Trophoblast cell (in vitro differentiated cells and primary cell): ENCODE measurements around the gene IER3.

Experiments used
- DNase-seq, 2 donors: peaks; one replicate each; pipeline ENCODE4 v3.0.0-alpha.2; 2016
- H2AFZ ChIP-seq: 2 replicates; pipeline ENCODE4 v1.6.1; 2013; ENCODE audit warnings: low read length, moderate library complexity, mild to moderate bottlenecking; ENCODE audit not compliant: insufficient read depth, poor library complexity
- H2AK5ac ChIP-seq: 2 replicates; pipeline ENCODE4 v1.6.1; 2013; ENCODE audit warnings: mild to moderate bottlenecking, low read length
- H2BK120ac ChIP-seq: 2 replicates; pipeline ENCODE4 v1.6.1; 2013; ENCODE audit warnings: low read length, mild to moderate bottlenecking, moderate library complexity; ENCODE audit not compliant: insufficient read depth, poor library complexity
- H2BK12ac ChIP-seq: 2 replicates; pipeline ENCODE4 v1.6.1; 2013; ENCODE audit warnings: mild to moderate bottlenecking, low read length, moderate library complexity
- H2BK5ac ChIP-seq: 2 replicates; pipeline ENCODE4 v1.6.1; 2013; ENCODE audit warnings: low read length, low read depth, moderate library complexity, mild to moderate bottlenecking; ENCODE audit not compliant: poor library complexity
- H3K14ac ChIP-seq: 2 replicates; pipeline ENCODE4 v1.6.1; 2013; ENCODE audit warnings: mild to moderate bottlenecking, low read length
- H3K18ac ChIP-seq: 2 replicates; pipeline ENCODE4 v1.6.1; 2013; ENCODE audit warnings: mild to moderate bottlenecking, low read length
- H3K23ac ChIP-seq: 2 replicates; pipeline ENCODE4 v1.6.1; 2013; ENCODE audit warnings: low read length
- H3K27ac ChIP-seq: 2 replicates; pipeline ENCODE4 v1.5.1; 2013; ENCODE audit warnings: low read depth, mild to moderate bottlenecking, inconsistent platforms, low read length, moderate library complexity
- H3K27me3 ChIP-seq: 2 replicates; pipeline ENCODE4 v1.6.1; 2013; ENCODE audit warnings: inconsistent platforms, mild to moderate bottlenecking, low read length, moderate library complexity; ENCODE audit not compliant: insufficient read depth
- H3K36me3 ChIP-seq, 2 experiments: 1 replicate in 1 of 2; 2 replicates in 1 of 2; pipeline ENCODE4 v1.6.1; 2013; ENCODE audit warnings: low read length in 2 of 2, mild to moderate bottlenecking in 2 of 2, moderate library complexity in 1 of 2; ENCODE audit not compliant: insufficient read depth in 2 of 2, control insufficient read depth in 1 of 2
- H3K4ac ChIP-seq: 2 replicates; pipeline ENCODE4 v1.6.1; 2013; ENCODE audit warnings: low read depth, mild to moderate bottlenecking, low read length, moderate library complexity
- H3K4me1 ChIP-seq, 2 experiments: 1 replicate in 1 of 2; 2 replicates in 1 of 2; pipeline ENCODE4 v1.6.1; 2013; ENCODE audit warnings: low read length in 2 of 2, mild to moderate bottlenecking in 2 of 2, moderate library complexity in 1 of 2; ENCODE audit not compliant: insufficient read depth in 2 of 2, control insufficient read depth in 1 of 2
- H3K4me2 ChIP-seq: 2 replicates; pipeline ENCODE4 v1.6.1; 2013; ENCODE audit warnings: inconsistent platforms, mild to moderate bottlenecking, low read length, moderate library complexity
- H3K4me3 ChIP-seq: 2 replicates; pipeline ENCODE4 v1.5.1; 2013; ENCODE audit warnings: mild to moderate bottlenecking, low read depth, low read length, inconsistent platforms
- H3K79me1 ChIP-seq: one replicate; pipeline ENCODE4 v1.6.1; 2013; ENCODE audit warnings: low read length
- H3K79me2 ChIP-seq: 2 replicates; pipeline ENCODE4 v1.6.1; 2013; ENCODE audit warnings: low read length, mild to moderate bottlenecking; ENCODE audit not compliant: control insufficient read depth, insufficient read depth, poor library complexity
- H3K9ac ChIP-seq: 2 replicates; pipeline ENCODE4 v1.6.1; 2013; ENCODE audit warnings: mild to moderate bottlenecking, low read length
- H3K9me3 ChIP-seq: 2 replicates; pipeline ENCODE4 v1.6.1; 2013; ENCODE audit warnings: low read depth, mild to moderate bottlenecking, control low read depth, inconsistent platforms, low read length; ENCODE audit not compliant: insufficient read depth
- H4K12ac ChIP-seq: 2 replicates; pipeline ENCODE4 v1.6.1; 2013; ENCODE audit warnings: low read depth, mild to moderate bottlenecking, low read length, moderate library complexity
- H4K8ac ChIP-seq: 2 replicates; pipeline ENCODE4 v1.6.1; 2013; ENCODE audit warnings: low read depth, mild to moderate bottlenecking, low read length, moderate library complexity
- H4K91ac ChIP-seq: one replicate; pipeline ENCODE4 v1.6.1; 2013; ENCODE audit warnings: low read depth, mild to moderate bottlenecking, low read length, moderate library complexity
- WGBS: extraction: QIAGEN DNeasy Blood & Tissue Kit; methylation state at CpG from one replicate; pipeline ENCODE4 v1.1.7; 2013; ENCODE audit warnings: missing lambda C conversion rate; ENCODE audit not compliant: insufficient read length, insufficient coverage; ENCODE audit errors: extremely low coverage; 5-methylcytosine and 5-hydroxymethylcytosine counted together

The IER3 gene

GRCh38 chr6:30721198-30722024 lies 22.9 kb downstream of the IER3 start:
- no peak overlapping the region for H3K23ac ChIP-seq
- H4K91ac ChIP-seq: peak overlapping the region; percentile 96
- peaks cover 4% of the 10 kb centered on the region for H3K9me3 ChIP-seq
- H2BK12ac ChIP-seq: no peak overlapping the region
- peaks cover 26% of the 10 kb centered on the region for H3K79me1 ChIP-seq
- peak overlapping the region; percentile 95 for H4K8ac ChIP-seq
- peak; percentile 90 to 97 for DNase-seq
- peak overlapping the region; percentile 99 for H2AK5ac ChIP-seq
- H4K12ac ChIP-seq: peak overlapping the region; percentile 93
- peak overlapping the region; percentile 100 for H3K4ac ChIP-seq
- peak overlapping the region; percentile 63 for H2AFZ ChIP-seq
- peak overlapping the region; percentile 90 for H3K4me3 ChIP-seq
- peak overlapping the region; percentile 96 for H3K9ac ChIP-seq
- peak overlapping the region; percentile 84 for H2BK120ac ChIP-seq
- H3K36me3 ChIP-seq: peaks cover 28 to 39% of the 10 kb centered on the region in 2 experiments
- H3K14ac ChIP-seq: peak overlapping the region; percentile 97
- H3K79me2 ChIP-seq: peaks cover 20% of the 10 kb centered on the region
- H3K4me2 ChIP-seq: peak overlapping the region; percentile 60
- peaks cover 3 to 5% of the 10 kb centered on the region in 2 experiments for H3K4me1 ChIP-seq
- H3K27ac ChIP-seq: peak overlapping the region; percentile 96
- H2BK5ac ChIP-seq: peak overlapping the region; percentile 95
- no CpG with 5 or more reads among the region's 71 CpGs for WGBS
- H3K27me3 ChIP-seq: no peaks in the 10 kb centered on the region
- H3K18ac ChIP-seq: peak overlapping the region; percentile 96

- H2BK120ac ChIP-seq: peak overlapping the region; percentile 61
- peak; percentile 26 to 54 for DNase-seq
- H3K9me3 ChIP-seq: peaks cover 4% of the 10 kb centered on the region
- WGBS: no CpG with 5 or more reads among the region's 29 CpGs
- peaks cover 5 to 6% of the 10 kb centered on the region in 2 experiments for H3K4me1 ChIP-seq
- H2AFZ ChIP-seq: no peak overlapping the region
- peak overlapping the region; percentile 71 for H2AK5ac ChIP-seq
- no peak overlapping the region for H3K23ac ChIP-seq
- H4K91ac ChIP-seq: peak overlapping the region; percentile 66
- H3K79me2 ChIP-seq: peaks cover 20% of the 10 kb centered on the region
- peak overlapping the region; percentile 96 for H2BK5ac ChIP-seq
- peak overlapping the region; percentile 89 for H4K12ac ChIP-seq
- H3K4ac ChIP-seq: peak overlapping the region; percentile 90
- H3K36me3 ChIP-seq: peaks cover 28 to 38% of the 10 kb centered on the region in 2 experiments
- peak overlapping the region; percentile 52 for H3K4me2 ChIP-seq
- peak overlapping the region; percentile 96 for H3K9ac ChIP-seq
- peak overlapping the region; percentile 91 for H3K27ac ChIP-seq
- H3K14ac ChIP-seq: peak overlapping the region; percentile 74
- peak overlapping the region; percentile 84 for H3K4me3 ChIP-seq
- H2BK12ac ChIP-seq: no peak overlapping the region
- no peaks in the 10 kb centered on the region for H3K27me3 ChIP-seq
- H4K8ac ChIP-seq: peak overlapping the region; percentile 79
- peaks cover 27% of the 10 kb centered on the region for H3K79me1 ChIP-seq
- H3K18ac ChIP-seq: peak overlapping the region; percentile 67
Observed at GRCh38 chr6:30720738-30721197, 23.6 kb downstream of the IER3 start.

GRCh38 chr6:30719791-30720737 lies 24.3 kb downstream of the IER3 start, which contains the start of gene TUBB:
Gene TUBB, plus strand, starts transcription at chr6:30720352. Its CDS starts 155 bp downstream, at chr6:30720507.
- H4K91ac ChIP-seq: peak within 1 kb of the TSS; percentile 90
- peaks cover 20% of the 10 kb centered on the region for H3K79me2 ChIP-seq
- peaks cover 27% of the 10 kb centered on the region for H3K79me1 ChIP-seq
- peaks cover 4% of the 10 kb centered on the region for H3K9me3 ChIP-seq
- no CpG with 5 or more reads among the region's 38 CpGs for WGBS
- H2BK12ac ChIP-seq: no peak within 1 kb of the TSS
- peak within 1 kb of the TSS; percentile 72 for H3K4me2 ChIP-seq
- peaks cover 28 to 34% of the 10 kb centered on the region in 2 experiments for H3K36me3 ChIP-seq
- peak within 1 kb of the TSS; percentile 96 for H3K9ac ChIP-seq
- H4K12ac ChIP-seq: peak within 1 kb of the TSS; percentile 89
- peaks cover 5 to 6% of the 10 kb centered on the region in 2 experiments for H3K4me1 ChIP-seq
- peak within 1 kb of the TSS; percentile 79 for H4K8ac ChIP-seq
- peak within 1 kb of the TSS; percentile 96 for H2BK5ac ChIP-seq
- peak within 1 kb of the TSS; percentile 27 for H2AFZ ChIP-seq
- H2BK120ac ChIP-seq: peak within 1 kb of the TSS; percentile 61
- peak within 1 kb of the TSS; percentile 90 for H3K4ac ChIP-seq
- no peak within 1 kb of the TSS for H3K23ac ChIP-seq
- peak within 1 kb of the TSS; percentile 71 for H2AK5ac ChIP-seq
- peak within 1 kb of the TSS; percentile 67 for H3K18ac ChIP-seq
- peak; percentile 98 for DNase-seq
- no peaks in the 10 kb centered on the region for H3K27me3 ChIP-seq
- peak within 1 kb of the TSS; percentile 91 for H3K27ac ChIP-seq
- H3K14ac ChIP-seq: peak within 1 kb of the TSS; percentile 74
- peak within 1 kb of the TSS; percentile 84 for H3K4me3 ChIP-seq

GRCh38 chr6:30719356-30719755 lies 25.0 kb downstream of the IER3 start:
- peak overlapping the region; percentile 59 for H2AK5ac ChIP-seq

More at GRCh38 chr6:30719356-30719755, 25.0 kb downstream of the IER3 start:
- no CpG with 5 or more reads among the region's 8 CpGs for WGBS
- Histone ChIP-seq H4K91ac (peak overlapping the region; percentile 90), H3K4me3 (peak overlapping the region; percentile 39), H2BK120ac (peak overlapping the region; percentile 59), H3K4me1 (peaks cover 5 to 6% of the 10 kb centered on the region in 2 experiments), H4K12ac (peak overlapping the region; percentile 57), H2BK12ac (no peak overlapping the region), H3K36me3 (peaks cover 25 to 29% of the 10 kb centered on the region in 2 experiments), H4K8ac (peak overlapping the region; percentile 70), H3K79me2 (peaks cover 20% of the 10 kb centered on the region), H3K4ac (peak overlapping the region; percentile 65), H3K27ac (peak overlapping the region; percentile 87), H2BK5ac (peak overlapping the region; percentile 49), H3K23ac (no peak overlapping the region), H3K9ac (peak overlapping the region; percentile 76), H2AFZ (peak overlapping the region; percentile 27), H3K9me3 (peaks cover 4% of the 10 kb centered on the region), H3K4me2 (peak overlapping the region; percentile 72), H3K14ac (peak overlapping the region; percentile 74), H3K27me3 (no peaks in the 10 kb centered on the region), H3K79me1 (peaks cover 27% of the 10 kb centered on the region), H3K18ac (no peak overlapping the region)
- peak in 1 of 2 donors; percentile 51 for DNase-seq
